HG02588 (cell line): ENCODE results near the gene NSD2.
"Not testable (repeated sequence)": the region's sequence is repeated elsewhere in the genome, so short reads cannot be mapped to it uniquely, and the experiment has no call there.

Experiments used
- ATAC-seq: cut with Tn5 transposase; IDR thresholded peaks from one replicate; pipeline ENCODE4 v1.9.1; 2021; ENCODE audit warnings: mild to moderate bottlenecking, moderate library complexity; ENCODE audit not compliant: unreplicated experiment

NSD2 gene

DNA sequence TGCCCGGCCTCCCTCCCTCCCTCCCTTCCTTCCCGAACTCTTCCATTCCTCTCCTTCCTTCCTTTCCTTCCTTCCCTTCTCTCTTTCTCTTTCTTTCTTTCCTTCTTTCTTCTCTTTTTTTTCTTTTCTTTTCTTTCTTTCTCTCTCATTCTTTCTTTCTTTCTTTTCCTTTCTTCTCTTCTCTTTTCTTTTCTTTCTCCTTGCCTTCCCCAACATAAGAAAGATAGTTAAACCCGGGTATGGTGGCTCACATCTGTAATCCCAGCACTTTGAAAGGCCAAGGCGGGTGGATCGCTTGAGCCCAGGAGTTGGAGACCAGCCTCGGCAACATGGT lies 25.4 kb downstream of the NSD2 start:
- no peak for ATAC-seq

DNA sequence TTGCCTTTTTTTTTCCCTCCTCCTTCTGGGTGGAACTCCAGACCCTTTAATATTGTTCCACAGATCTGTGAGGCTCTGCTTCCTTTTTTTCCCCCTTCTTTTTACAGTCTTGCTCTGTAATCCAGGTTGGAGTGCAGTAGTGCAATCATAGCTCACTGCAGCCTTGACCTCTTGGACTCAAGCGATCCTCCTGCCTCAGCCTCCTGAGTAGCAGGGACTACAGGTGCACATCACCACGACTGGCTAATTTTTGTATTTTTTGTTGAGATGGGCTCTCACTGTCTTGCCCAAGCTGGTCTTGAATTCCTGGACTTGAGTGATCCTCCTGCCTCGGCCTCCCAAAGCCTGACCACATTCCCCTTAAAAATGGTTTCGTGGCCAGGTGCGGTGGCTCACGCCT lies 26.8 kb downstream of the NSD2 start:
- ATAC-seq: no peak

- no peak for ATAC-seq
These were observed 27.5 kb downstream of the NSD2 start for GRCh38 chr4:1898681-1899080.

DNA sequence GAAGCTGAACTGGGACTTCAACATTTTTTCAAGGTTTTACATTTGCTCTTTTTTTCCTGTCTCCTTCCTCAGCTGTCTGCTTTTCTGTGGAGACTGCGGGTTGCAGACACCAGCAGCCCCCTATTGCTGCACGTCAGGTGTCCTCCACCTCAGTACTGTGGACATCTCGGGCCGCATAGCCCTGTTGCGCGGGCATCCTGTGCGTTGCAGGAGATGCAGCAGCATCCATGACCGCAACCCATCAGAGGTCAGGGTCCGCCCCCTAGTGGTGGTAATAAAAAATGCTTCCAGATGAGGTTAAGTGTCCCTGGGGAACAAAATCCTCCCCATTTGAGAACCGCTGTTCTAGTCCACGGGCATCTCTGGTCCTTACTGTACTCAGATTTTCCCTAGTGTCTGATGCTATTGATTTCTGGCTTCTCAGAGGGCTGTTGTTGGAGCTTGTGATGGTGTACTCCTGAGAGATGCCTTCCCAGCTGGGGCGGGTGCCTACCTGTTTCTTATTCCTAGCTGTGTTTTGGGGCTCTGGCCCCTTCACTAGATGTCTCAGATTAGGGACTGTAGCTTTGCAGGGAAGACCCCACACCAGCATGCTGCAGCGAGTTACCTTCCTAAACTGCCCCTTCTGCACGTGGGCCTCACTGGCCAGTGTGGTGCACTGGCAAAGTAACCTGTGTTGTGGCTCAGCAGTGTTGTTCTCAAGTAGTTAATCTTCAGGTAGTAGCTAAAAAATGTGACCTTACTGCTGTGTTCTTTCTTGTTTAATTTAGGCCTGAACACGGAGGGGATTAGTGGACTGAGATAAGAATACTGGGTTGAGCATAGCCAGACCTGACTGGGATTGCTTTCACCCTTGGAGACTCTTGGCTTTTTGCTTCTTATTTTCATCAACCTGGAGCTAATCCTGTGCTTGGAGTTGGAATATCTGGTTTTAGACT lies 28.2 kb downstream of the NSD2 start:
- peak; percentile 69 for ATAC-seq

DNA sequence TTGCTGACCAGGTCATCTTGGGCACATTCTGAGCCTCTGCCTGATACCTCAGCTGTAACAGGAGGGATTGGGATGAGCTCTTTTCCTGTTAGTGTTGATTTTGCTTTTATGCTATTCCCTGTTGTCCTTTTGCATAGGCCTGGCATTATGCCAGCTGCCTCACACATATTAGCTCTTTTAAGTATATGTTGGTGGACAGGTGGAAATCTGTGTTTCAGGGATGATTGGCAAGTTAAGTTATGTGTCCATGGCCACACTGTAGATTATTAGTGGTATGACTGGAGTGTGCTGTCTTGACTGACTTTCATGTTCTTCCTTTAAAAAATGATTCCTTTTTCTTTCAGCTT lies 28.9 kb downstream of the NSD2 start:
- ATAC-seq: no peak

DNA sequence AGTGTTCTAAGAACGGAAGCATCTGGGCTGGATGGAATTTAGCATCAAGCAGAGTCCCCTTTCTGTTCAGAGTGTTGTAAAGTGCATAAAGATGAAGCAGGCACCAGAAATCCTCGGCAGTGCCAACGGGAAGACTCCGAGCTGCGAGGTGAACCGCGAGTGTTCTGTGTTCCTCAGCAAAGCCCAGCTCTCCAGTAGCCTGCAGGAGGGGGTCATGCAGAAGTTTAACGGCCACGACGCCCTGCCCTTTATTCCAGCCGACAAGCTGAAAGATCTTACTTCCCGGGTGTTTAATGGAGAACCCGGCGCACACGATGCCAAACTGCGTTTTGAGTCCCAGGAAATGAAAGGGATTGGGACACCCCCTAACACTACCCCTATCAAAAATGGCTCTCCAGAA lies 29.4 kb downstream of the NSD2 start:
- no peak for ATAC-seq

- ATAC-seq: no peak
These were observed 29.9 kb downstream of the NSD2 start for GRCh38 chr4:1901127-1901526.

DNA sequence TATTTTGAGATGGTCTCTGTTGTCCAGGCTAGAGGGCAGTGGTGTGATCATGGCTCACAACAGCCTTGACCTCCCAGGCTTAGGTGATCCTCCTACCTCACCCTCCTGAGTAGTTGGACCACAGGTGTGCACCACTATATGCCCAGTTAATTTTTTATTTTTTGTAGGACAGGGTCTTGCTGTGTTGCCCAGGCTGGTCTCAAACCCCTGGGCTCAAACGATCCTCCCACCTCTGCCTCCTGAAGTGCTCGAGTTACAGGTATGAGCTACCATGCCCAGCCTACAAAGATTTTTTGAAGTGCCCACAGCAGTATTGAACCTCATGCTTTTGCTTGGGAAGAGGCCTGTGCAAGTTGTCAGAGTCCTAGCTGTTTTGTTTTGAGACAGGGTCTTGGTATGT lies 31.1 kb downstream of the NSD2 start:
- ATAC-seq: no peak

GRCh38 chr4:1903035-1903434 lies 31.8 kb downstream of the NSD2 start:
- ATAC-seq: no peak

- no peak for ATAC-seq
These were observed 32.8 kb downstream of the NSD2 start for GRCh38 chr4:1904042-1904441.

GRCh38 chr4:1907848-1908525 lies 36.8 kb downstream of the NSD2 start:
- no peak for ATAC-seq

DNA sequence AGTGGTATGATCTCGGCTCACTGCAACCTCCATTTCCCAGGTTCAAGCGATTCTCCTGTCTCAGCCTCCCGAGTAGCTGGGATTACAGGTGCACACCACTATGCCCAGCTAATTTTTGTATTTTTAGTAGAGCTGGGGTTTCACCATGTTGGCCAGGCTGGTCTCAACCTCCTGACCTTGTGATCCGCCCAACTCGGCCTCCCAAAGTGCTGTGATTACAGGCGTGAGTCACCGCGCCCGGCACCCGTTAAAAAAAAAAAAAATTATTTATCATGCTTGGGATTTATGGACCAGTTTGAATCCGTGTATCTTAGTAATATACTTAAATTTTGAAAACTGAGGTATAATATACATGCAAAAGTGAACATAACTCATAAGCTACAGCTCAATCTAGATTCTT lies 38.5 kb downstream of the NSD2 start:
- not testable (repeated sequence) for ATAC-seq

DNA sequence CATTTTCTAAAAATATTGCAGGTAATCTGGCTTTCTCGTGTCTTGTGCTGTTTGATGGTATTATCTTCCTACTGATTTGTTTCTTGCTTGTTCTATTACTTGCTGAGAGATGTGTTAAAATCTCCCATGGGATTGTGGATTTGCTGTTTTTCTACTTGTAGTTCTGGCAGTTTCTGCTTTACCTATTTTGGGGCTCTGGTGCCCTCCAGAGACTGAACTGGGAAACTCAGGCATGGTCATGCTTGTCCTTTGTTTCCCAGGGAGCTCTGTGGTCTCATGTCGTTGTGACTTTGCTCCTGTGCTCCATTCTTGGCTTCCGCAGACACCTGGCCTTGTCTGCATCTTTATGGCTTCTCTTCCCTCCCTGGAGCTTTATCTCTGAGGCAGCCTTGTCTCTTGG lies 39.5 kb downstream of the NSD2 start:
- ATAC-seq: no peak

DNA sequence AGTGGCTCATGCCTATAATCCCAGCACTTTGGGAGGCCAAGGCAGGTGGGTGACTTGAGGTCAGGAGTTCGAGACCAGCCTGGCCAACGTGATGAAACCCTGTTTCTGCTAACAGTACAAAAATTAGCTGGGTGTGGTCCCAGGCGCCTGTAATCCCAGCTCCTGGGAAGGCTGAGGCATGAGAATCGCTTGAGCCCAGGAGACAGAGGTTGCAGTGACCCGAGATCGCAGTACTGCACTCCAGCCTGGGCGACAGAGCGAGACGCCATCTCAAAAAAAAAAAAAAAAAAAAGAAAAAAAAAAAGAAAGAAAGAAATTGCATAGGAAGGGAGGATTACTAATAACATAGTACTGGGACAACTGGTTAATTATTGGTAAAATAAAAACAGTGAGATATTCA lies 40.1 kb downstream of the NSD2 start:
- ATAC-seq: not testable (repeated sequence)

DNA sequence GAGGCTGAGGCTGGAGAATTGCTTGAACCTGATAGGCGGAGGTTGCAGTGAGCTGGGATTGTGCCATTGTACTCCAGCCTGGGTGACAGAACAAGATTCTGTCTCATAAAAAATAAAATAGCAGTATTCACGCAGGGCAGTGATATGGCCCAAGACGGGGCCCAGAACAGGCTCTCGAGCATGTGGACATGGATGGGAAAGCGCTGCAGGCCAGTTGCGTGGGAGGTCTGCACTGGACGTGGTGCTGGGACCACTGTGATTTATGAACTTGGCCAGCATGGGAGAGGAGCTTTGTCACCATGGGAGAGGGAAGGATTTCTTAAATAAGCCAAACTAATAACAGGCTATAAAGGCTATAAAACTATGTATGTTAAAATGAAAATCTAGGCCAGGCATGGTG lies 51.6 kb downstream of the NSD2 start:
- no peak for ATAC-seq

DNA sequence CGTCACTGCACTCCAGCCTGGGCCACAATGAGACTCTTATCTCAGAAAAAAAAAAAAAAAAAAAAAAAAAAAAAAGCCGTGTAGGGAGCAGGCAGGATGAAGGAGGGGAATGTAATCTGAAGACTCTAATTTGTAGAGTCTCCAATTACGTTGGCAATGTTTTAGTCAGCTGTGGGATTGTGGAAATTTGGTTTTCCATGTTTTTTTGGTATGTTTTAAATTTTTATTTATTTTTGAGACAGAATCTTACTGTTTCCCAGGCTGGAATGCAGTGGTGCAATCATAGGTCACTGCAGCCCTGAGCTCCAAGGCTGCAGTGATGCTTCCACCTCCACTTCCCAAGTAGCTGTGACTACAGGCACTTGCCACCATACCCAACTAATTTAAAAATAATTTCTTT lies 56.5 kb downstream of the NSD2 start:
- ATAC-seq: no peak

GRCh38 chr4:1928356-1929239 lies 57.4 kb downstream of the NSD2 start:
- no peak for ATAC-seq

- ATAC-seq: no peak
These were observed 61.5 kb downstream of the NSD2 start for GRCh38 chr4:1932736-1933135.

GRCh38 chr4:1933700-1934099 lies 62.5 kb downstream of the NSD2 start:
- no peak for ATAC-seq

DNA sequence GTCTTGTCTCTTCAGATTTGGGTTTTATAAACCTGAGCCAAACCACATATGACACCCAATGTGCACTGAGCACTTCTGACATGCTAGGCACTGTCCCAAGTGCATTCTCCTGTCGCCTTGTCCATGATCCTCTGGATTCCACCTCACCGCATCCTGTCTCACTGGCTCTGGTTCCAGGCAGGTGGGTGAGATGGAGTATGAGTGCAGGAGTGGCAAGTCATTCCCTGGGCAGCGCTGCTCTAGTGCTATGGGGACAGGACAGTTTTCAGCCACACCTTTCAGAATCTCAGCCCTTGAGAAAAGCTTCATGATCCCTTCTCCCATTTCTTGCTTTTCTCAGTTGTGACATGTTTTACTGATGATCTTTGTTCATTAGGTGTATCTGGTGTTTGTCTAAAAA lies 66.4 kb downstream of the NSD2 start:
- no peak for ATAC-seq

- ATAC-seq: no peak
These were observed 66.8 kb downstream of the NSD2 start for GRCh38 chr4:1938027-1938426.
